GM13976 (cell line): Measurements from ENCODE around the gene ANKRD65.
A peak's percentile ranks its signal among the peaks of the same experiment; 100 is the strongest.

ENCODE experiments used
- DNase-seq: peaks from one replicate; pipeline ENCODE4 v3.0.0; 2012; ENCODE audit warnings: low spot score
- in situ Hi-C: fragments of 300-500 bp; cut with MboI; formaldehyde crosslinking; loops from one replicate; pipeline ENCODE4 v1.12.0; 2022; ENCODE audit warnings: low sequenced_read_pairs, mixed read lengths, inconsistent platforms; ENCODE audit not compliant: unreplicated experiment
- TF ChIP-seq, protein P1 (sequence below): IDR thresholded peaks from 2 replicates; pipeline ENCODE4 v1.5.1; 2012; ENCODE audit warnings: borderline replicate concordance, mild to moderate bottlenecking; ENCODE audit not compliant: insufficient read depth; ENCODE audit errors: extremely low read depth, missing control alignments, control extremely low read depth

The ANKRD65 gene

DNA sequence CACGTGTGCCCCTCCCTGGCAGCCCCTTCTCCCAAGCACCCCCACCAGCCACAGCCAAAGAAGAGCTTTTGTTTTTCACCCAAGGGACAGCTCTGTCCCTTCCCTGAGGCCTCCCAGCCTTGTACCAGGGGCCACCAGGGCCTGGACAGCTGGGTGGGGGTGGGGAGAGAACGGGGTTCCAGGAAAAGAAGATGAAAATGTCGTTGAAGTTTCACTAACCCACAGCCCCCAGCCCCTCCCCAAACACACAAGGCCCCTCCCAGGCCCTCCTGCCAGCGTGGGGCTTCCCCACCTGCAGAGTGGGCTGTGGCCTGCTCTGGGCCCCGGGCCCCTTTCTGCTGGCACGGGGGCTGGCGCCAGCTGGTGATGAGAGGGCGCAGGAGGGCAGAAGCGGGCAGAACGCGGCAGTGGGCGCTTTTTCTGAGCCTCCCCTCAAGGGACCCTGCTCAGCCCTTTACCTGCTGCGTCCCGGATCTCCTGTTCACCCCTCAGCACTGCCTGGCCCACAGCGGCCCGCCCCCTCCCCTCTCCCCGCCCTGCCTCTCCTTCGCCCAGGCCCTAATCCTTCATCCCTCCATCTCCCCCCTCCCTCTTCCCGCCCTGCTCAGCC lies 5.5 kb upstream of the ANKRD65 start:
- in situ Hi-C loops = no loop called here
- peak; percentile 35 for DNase-seq
- TF ChIP-seq, protein P1, sequence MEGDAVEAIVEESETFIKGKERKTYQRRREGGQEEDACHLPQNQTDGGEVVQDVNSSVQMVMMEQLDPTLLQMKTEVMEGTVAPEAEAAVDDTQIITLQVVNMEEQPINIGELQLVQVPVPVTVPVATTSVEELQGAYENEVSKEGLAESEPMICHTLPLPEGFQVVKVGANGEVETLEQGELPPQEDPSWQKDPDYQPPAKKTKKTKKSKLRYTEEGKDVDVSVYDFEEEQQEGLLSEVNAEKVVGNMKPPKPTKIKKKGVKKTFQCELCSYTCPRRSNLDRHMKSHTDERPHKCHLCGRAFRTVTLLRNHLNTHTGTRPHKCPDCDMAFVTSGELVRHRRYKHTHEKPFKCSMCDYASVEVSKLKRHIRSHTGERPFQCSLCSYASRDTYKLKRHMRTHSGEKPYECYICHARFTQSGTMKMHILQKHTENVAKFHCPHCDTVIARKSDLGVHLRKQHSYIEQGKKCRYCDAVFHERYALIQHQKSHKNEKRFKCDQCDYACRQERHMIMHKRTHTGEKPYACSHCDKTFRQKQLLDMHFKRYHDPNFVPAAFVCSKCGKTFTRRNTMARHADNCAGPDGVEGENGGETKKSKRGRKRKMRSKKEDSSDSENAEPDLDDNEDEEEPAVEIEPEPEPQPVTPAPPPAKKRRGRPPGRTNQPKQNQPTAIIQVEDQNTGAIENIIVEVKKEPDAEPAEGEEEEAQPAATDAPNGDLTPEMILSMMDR = no peak

DNA sequence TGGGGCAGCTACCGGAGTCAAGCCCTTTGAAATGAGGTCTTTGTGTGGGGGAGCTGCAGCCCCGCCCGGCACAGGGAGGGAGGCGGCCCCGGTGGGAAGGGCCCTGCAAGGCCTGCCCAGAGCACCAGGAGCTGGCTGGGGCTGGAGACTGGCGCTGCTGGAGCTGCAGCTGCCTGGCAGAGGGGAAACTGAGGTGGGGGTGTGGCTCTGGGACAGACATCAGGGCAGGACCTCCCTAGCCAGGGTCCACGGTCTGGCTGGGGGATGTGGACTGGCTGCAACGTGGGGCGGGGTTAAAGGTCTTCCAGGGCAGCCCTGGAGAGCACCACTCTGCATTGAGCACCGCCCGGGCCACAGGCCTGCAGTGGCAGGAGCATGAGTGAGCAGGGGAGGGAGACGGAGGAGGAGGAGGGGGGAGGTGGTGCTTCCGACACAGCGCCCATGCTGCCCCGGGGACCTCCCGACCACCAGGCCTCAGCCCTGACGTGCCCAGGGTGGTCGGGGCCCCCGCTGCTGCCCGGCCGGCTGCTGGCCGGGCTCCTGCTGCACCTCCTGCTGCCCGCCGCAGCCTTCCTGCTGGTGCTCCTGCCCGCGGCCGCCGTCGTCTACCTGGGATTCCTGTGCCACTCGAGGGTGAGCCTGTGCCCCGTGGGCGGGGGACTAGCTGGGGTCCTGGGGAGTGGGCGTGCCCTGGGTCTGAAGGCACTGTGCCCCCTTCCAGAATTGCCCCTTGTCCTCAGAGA lies 4.8 kb upstream of the ANKRD65 start:
- DNase-seq = peak; percentile 32
- in situ Hi-C loops = no loop called here
- TF ChIP-seq, protein P1 = no peak

DNA sequence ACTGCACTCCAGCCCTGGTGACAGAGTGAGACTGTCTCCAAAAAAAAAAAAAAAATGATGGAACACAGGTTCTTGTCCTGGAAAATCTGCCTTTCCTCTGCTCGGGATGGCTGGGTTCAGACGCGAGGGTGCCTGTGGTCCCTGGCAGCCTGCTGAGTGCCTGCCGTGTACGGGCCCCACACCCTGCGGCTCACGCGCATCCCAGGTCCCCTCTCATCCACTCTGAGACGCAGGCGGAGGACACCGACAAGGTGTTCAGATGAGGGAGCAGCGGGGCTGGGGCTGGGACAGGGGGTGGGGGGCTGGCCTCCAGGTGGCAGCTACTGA lies 4.3 kb upstream of the ANKRD65 start:
- DNase-seq = no peak
- in situ Hi-C loops = no loop called here
- TF ChIP-seq, protein P1 = no peak

DNA sequence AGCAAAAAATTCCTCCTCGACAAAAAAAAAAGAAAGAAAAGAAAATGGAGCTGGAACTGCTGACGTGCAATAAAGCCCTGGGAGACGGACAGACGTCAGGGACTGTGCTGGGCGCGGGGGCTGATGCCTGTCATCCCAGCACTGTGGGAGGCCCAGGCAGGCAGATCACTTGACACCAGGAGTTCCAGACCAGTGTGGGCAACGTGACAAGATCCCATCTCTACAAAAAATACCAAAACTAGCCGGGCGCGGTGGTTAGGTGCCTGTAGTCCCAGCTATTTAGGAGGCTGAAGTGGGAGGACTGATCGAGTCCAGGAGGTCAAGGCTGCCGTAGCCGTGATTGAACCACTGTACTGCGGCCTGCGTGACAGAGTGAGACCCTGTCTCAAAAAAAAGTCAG lies 3.6 kb upstream of the ANKRD65 start:
- TF ChIP-seq, protein P1 = no peak
- in situ Hi-C loops = no loop called here
- no peak for DNase-seq

DNA sequence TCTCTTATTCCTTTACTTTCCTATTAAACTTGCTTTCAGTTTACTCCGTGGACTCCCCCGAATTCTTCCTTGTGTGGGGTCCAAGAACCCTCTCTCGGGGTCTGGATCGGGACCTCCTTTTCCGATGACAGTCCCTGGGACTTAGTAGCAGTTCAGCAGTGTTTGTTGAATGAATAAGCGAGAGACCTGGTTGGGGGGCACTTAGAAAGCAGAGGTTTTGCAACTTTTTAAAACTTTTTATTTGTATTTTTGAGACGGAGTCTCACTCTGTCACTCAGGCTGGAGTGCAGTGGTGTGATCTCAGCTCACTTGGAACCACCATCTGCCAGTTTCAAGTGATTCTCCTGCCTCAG lies 2.1 kb upstream of the ANKRD65 start:
- in situ Hi-C loops = no loop called here
- no peak for DNase-seq
- TF ChIP-seq, protein P1 = no peak

DNA sequence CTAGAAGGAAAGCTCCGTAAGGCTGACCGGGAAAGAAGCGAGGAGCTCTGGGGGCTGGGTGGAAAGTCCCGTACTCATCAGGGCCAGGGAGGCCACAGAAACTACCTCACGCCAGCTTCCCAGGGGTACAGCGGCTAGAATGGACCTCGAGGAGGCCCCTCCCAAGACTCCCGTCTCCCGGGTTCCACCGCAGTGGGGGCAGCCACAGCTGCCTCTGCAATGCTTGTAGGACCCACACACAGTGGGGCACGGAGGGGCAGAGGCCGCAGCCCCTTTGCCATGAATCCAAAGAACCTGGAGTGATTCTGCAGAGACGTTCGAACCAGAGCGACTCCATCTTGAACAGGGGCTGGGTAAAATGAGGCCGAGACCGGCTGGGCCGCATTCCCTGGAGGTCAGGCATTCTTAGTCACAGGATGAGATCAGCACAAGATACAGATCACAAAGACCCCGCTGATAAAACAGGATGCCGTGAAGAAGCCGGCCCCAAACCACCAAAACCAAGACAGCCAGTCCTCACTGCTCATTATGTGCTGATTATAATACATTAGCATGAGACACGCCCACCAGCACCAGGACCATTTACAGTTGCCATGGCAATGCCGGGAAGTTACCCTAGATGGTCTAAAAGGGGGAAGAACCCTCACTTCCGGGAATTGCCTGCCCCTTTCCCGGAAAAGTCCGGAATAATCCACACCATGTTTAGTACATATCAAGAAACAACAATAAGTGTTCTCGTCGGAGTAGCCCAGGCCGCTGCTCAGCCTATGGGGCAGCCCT lies 1.6 kb upstream of the ANKRD65 start:
- in situ Hi-C loops = no loop called here
- DNase-seq = no peak
- TF ChIP-seq, protein P1 = no peak
